DND-41 (cell line): ENCODE results near the gene AMACR.

Source experiments
- ATAC-seq: fragments of 200-7000 bp; cut with Tn5 transposase; 3 replicates; pipeline ENCODE4 v1.9.1; 2021; ENCODE audit warnings: low read depth; ENCODE audit not compliant: insufficient read depth
- DNase-seq: peaks from one replicate; pipeline ENCODE4 v3.0.0-alpha.2; 2020
- H2AFZ ChIP-seq: 2 replicates; pipeline ENCODE4 v1.6.0; 2012; ENCODE audit warnings: low read depth, low read length
- H3K27ac ChIP-seq: 2 replicates; pipeline ENCODE4 v1.5.1; 2012; ENCODE audit warnings: low read length, inconsistent platforms
- H3K27me3 ChIP-seq: fragments of 200-600 bp; sonication (generic); 2 replicates; pipeline ENCODE4 v1.6.0; 2012; ENCODE audit warnings: low read length, mild to moderate bottlenecking, inconsistent platforms; ENCODE audit not compliant: insufficient read depth, poor library complexity
- H3K36me3 ChIP-seq: 2 replicates; pipeline ENCODE4 v1.5.1; 2012; ENCODE audit warnings: low read length, inconsistent platforms; ENCODE audit not compliant: insufficient read depth
- H3K4me1 ChIP-seq: 2 replicates; pipeline ENCODE4 v1.5.1; 2012; ENCODE audit warnings: mild to moderate bottlenecking, low read length; ENCODE audit not compliant: insufficient read depth
- H3K4me2 ChIP-seq: 2 replicates; pipeline ENCODE4 v1.6.0; 2012; ENCODE audit warnings: mild to moderate bottlenecking, moderate library complexity, low read length, inconsistent platforms; ENCODE audit not compliant: insufficient read depth
- H3K4me3 ChIP-seq, 2 experiments: fragments of 200-600 bp in 1 of 2; shearing (Covaris generic) in 1 of 2; 2 replicates each; pipeline ENCODE4 v1.5.1; 2012 to 2016; ENCODE audit warnings: inconsistent platforms in 2 of 2, low read length in 2 of 2, mild to moderate bottlenecking in 2 of 2, low read depth in 1 of 2, moderate library complexity in 1 of 2
- H3K79me2 ChIP-seq: 2 replicates; pipeline ENCODE4 v1.6.0; 2012; ENCODE audit warnings: low read length, inconsistent platforms; ENCODE audit not compliant: insufficient read depth
- H3K9ac ChIP-seq: 2 replicates; pipeline ENCODE4 v1.6.0; 2012; ENCODE audit warnings: low read depth, mild to moderate bottlenecking, inconsistent platforms, low read length, moderate library complexity
- H3K9me3 ChIP-seq: 2 replicates; pipeline ENCODE4 v1.5.1; 2012; ENCODE audit warnings: low read length, moderate library complexity, mild to moderate bottlenecking, inconsistent platforms; ENCODE audit not compliant: insufficient read depth, severe bottlenecking
- H4K20me1 ChIP-seq: 2 replicates; pipeline ENCODE4 v1.6.0; 2012; ENCODE audit warnings: low read length; ENCODE audit not compliant: insufficient read depth
- CTCF ChIP-seq: IDR thresholded peaks from 2 replicates; pipeline ENCODE4 v1.5.1; 2012; ENCODE audit warnings: borderline replicate concordance, low read length, moderate library complexity, mild to moderate bottlenecking; ENCODE audit not compliant: poor library complexity, severe bottlenecking; ENCODE audit errors: extremely low read depth
- EZH2 ChIP-seq: IDR thresholded peaks from 3 replicates; pipeline ENCODE4 v1.6.1; 2012; ENCODE audit warnings: borderline replicate concordance, low read depth, mild to moderate bottlenecking, moderate library complexity, low read length, inconsistent platforms; ENCODE audit not compliant: severe bottlenecking

Gene AMACR

DNA sequence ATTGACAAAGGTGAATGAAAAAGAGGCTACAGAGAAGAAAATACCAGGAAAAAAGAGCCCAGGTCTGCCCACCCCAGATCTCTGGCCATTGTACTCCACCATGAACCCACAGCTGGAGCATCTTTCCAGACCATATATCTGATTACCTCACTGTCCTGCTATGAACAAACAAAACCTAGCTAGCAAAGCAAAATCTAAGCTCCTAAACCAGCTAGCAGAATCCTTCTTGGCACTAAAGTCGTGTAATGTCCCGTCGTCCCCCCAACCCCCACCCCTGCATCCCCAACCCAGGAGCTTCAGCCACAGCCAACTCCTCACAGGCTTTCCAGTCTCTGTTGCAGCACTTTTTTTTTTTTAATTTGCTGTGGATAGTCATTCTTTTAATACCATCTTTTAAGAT is 32.6 kb upstream of the AMACR start:
- no peak overlapping the region for H3K9ac ChIP-seq
- no peaks in the 10 kb centered on the region for H4K20me1 ChIP-seq
- no peaks in the 10 kb centered on the region for H3K9me3 ChIP-seq
- no peaks in the 10 kb centered on the region for H3K27me3 ChIP-seq
- H3K27ac ChIP-seq, result no peak overlapping the region
- H3K79me2 ChIP-seq, result no peaks in the 10 kb centered on the region
- no peaks in the 10 kb centered on the region for H3K4me1 ChIP-seq
- H3K36me3 ChIP-seq, result no peaks in the 10 kb centered on the region
- no peak overlapping the region for H3K4me2 ChIP-seq
- H2AFZ ChIP-seq, result no peak overlapping the region
- DNase-seq (no peak), ATAC-seq (no peak)
- no peak overlapping the region for H3K4me3 ChIP-seq
- TF ChIP-seq CTCF (no peak), EZH2 (no peak)

DNA sequence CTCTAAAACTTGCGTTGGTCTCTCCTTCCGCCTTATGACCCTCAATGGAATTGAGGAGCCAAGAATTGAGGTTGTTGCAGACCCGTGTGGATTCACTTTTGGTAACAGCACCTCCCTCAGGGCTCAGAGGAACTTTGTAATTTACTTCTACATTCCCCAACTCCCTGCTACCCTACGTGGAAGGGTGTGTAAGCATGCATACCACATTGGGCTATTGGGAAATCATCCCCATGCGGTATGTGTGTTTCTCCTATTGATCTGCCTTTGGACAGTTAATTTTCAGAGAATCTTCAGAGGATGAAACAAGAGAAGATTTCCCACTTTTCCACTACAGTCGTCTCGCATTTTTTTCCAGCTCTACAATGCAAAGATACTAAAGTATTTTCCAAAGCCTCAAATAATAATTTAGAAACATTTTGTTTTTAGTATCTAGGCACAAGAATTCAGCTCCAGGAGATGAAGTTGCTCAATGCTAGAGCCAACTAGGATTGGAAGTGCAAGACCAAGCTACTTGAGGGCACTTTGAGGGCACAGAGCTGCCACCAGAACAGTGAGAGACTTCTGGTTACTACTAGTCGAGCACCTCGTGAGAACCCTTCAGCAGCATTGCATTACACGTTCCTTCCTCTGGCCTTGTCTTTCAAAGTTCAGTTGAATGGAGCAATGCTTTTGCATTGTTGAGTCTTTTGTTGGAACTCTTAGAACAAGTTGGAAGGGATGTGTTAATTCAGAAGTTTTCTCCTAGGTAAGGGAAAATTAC is 31.7 kb upstream of the AMACR start:
- DNase-seq (no peak), ATAC-seq (no peak)
- H3K27me3 ChIP-seq, result no peaks in the 10 kb centered on the region
- H4K20me1 ChIP-seq, result no peaks in the 10 kb centered on the region
- no peak overlapping the region for H2AFZ ChIP-seq
- H3K36me3 ChIP-seq, result peaks cover 3% of the 10 kb centered on the region; the same call in 1 of the 2 replicates
- no peak for TF ChIP-seq CTCF
- TF ChIP-seq EZH2, result no peak
- no peak overlapping the region for H3K27ac ChIP-seq
- no peak overlapping the region for H3K4me2 ChIP-seq
- H3K4me3 ChIP-seq, result no peak overlapping the region
- no peaks in the 10 kb centered on the region for H3K4me1 ChIP-seq
- no peak overlapping the region for H3K9ac ChIP-seq
- H3K9me3 ChIP-seq, result no peaks in the 10 kb centered on the region
- H3K79me2 ChIP-seq, result no peaks in the 10 kb centered on the region

DNA sequence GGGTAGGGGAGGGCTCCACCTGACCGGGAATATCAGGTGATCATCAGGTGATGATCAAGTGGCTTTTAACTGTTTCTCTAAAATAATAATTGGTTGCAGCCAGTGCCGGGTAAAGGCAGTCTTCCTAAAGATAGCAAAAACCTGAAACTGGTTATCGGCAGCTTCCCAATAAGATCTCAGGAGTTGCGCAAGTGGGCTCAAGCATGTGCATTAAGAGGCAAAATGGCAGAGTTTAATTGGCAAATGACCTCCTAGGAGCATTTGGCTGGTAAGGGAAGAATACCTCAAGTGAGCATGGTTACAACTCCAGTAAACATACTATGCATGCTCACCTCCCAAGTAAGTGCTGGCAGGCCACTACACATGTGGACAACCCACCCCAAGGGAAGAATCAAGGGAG is 31.0 kb upstream of the AMACR start:
- DNase-seq, result no peak
- H3K27me3 ChIP-seq, result no peaks in the 10 kb centered on the region
- H2AFZ ChIP-seq, result no peak overlapping the region

More for the DNA sequence above, 31.0 kb upstream of the AMACR start:
- no peak overlapping the region for H3K27ac ChIP-seq
- H3K9ac ChIP-seq, result no peak overlapping the region
- H3K4me2 ChIP-seq, result no peak overlapping the region
- no peaks in the 10 kb centered on the region for H4K20me1 ChIP-seq
- ATAC-seq, result no peak
- no peaks in the 10 kb centered on the region for H3K9me3 ChIP-seq
- no peaks in the 10 kb centered on the region for H3K4me1 ChIP-seq
- H3K4me3 ChIP-seq, result no peak overlapping the region
- no peak for TF ChIP-seq EZH2
- TF ChIP-seq CTCF, result no peak
- H3K79me2 ChIP-seq, result no peaks in the 10 kb centered on the region
- H3K36me3 ChIP-seq, result peaks cover 3% of the 10 kb centered on the region; the same call in 1 of the 2 replicates
